Hematopoietic multipotent progenitor cell (in vitro differentiated cells): ENCODE results near the gene SUGT1. TPM values are rescaled to one million over a fixed set of nuclear protein-coding genes. Genes with fewer than 3 reads are reported as not detected.
A peak's percentile ranks its signal among the peaks of the same experiment; 100 is the strongest.
"Not testable (repeated sequence)": the region's sequence is repeated elsewhere in the genome, so short reads cannot be mapped to it uniquely, and the experiment has no call there.

ENCODE experiments used
- DNase-seq, 3 donors: peaks; one replicate each; pipeline ENCODE4 v3.0.0-alpha.2; 2011 to 2015; ENCODE audit warnings: low read depth in 2 of 3, low spot score in 2 of 3
- total RNA-seq: library from RNA; depleted of rRNA; stranded (reverse); fragments of >200 nt; gene quantifications from one replicate; pipeline ENCODE4 v1.2.3, GENCODE V29; 2012

Gene SUGT1
- 12.9 TPM for total RNA-seq

GRCh38 chr13:52652196-52652979 is at the start of gene SUGT1:
TSS of gene SUGT1 (plus strand) at chr13:52652836. CDS start at chr13:52652921, 85 bp downstream.
- DNase-seq = peak; percentile 88 to 99 (median 98)

DNA sequence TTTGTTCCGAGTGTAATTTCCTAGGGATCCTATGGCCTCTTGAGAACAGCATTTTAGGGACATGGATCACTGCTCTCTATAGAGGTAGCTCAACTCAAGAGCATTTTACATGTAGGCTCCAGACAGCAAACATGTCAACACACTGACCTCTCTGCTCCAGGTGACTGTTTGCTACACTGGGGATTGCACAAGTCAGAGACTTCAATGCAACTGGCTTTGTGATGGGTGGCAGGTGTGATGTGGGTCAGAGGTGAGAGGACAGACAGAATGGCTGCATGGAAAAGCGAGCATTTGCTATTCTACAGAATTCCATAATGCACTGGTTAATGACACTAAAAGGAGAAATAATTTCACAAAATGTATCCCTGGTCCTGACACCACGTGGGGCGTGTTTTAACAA is 49.3 kb upstream of the SUGT1 start:
- DNase-seq = not testable (repeated sequence)

DNA sequence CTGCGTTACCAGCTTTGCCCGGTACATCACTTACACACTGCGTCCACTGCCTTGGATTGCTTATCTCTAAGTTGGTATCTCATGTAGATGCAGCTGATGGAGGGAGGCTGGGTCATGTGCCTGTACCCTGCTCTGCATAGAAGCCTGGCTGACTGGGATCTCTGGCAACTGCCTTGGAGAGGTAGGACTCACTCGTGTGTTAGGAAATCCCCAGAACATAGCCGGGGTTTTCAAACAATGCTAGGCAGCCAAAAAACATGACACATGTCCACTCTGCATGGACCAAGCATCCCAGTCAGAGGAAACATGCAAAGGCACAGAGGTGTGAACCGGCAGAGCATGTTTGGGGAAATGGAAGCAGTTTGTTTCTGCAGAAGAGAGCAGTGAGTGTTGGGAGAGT is 46.5 kb upstream of the SUGT1 start:
- DNase-seq = not testable (repeated sequence)

DNA sequence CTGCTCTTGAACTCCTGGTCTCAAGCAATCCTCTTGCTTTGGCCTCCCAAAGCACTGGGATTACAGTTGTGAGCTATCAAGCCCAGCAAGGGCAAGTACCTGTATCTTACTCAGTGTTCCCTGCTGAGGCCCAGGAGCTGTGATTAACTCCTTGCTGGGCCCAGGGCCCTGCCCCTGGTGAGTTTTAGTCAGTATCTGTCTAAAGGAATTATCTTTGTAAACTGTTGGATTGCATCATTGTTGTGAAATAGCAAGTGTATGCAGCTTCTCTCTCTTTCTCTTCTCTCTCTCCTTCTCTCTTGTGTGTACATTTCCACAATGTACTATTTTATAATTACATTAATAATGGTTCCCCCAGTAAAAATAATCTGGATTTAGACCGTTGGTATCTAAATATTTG is 45.8 kb upstream of the SUGT1 start:
- DNase-seq = not testable (repeated sequence)

DNA sequence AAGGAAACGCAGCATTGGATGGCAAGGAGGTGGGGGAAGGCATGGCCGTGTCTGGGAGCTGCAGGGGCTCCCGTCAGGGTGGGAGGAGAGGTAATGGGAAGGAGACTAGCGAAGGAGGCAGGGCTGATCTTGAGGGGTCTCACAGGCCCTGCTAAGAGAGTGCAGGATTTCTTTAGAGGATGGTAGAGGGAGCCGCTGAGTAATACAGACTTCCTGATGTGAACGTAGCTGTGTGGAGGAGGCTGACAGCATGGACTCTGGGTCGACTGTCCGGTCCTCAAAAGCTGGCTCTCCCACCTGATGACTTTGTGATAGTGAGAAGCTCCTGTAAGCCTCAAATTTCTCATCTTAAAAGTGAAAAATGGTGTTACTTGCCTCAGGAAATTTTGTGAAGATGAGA is 44.5 kb upstream of the SUGT1 start:
- DNase-seq = not testable (repeated sequence)

GRCh38 chr13:52609013-52609606 is 43.5 kb upstream of the SUGT1 start:
- DNase-seq = peak in 2 of 3 donors; percentile 41 to 81

DNA sequence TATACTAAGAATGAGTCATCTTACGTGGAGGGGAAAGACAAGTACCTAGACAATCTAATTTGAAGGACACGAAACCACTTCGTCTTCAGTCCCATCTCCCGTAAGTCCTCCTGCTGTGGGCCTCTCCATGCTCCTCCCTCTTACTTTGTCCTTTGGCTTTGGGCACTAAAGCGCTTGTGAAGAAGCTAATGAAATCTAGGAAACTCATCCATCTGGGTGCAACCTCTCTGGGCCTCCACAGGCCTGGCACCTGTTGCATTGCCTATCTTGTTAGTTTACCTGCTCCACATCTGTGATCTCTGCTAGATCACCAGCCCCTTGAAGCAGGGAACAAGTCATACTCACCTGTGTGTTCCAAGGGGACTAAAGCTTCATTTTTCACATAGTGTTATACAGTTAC is 42.5 kb upstream of the SUGT1 start:
- not testable (repeated sequence) for DNase-seq

- no peak for DNase-seq
Observed at GRCh38 chr13:52615134-52615801, 37.4 kb upstream of the SUGT1 start.

- DNase-seq = peak in 1 of 3 donors; percentile 31
Observed at GRCh38 chr13:52615812-52616211, 36.8 kb upstream of the SUGT1 start.

DNA sequence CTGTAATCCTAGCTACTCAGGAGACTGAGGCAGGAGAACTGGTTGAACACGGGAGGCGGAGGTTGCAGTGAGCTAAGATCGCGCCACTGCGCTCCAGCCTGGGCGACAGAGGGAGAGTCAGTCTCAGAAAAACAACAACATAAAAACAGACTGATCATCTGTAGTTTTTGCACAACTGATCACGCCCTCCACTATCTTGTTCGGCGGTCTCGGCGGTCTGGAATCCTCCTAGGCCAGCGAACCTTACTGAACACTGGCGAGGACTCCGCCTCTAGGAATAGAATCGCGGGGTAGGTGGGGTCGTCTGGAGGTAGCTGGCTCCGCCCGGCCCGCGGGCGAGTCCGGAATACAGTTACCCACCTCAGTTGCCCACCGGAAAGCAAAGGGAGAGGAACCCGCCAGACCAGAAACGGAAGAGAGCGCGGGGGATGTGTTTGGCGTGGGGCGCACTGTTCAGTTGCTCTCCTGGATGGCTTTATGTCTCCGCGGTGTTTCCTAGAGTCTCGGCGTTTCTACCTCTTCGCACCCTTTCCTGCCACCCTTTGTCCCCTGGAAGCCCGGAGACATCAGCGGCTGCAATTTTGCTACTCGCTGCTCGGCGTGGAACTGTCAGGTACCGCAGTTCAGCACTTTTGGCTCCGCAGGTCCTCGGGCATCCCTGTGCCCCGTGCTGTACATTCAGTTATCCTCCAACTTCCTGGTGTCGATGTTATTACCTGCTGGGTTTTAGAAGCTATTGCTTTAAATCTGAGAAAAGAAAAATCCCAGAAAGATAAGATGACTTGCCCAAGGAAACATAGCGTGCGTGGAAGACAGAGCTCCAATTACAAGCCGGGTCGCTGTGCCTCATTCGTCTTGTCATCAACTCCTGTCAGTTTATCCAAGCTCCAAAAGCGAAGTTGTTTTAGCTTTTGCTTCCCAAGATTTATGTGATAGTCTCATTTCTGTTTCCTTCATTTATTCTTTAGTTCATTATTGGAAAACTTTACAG is 35.3 kb upstream of the SUGT1 start:
- DNase-seq = peak; percentile 50 to 92 (median 88)

DNA sequence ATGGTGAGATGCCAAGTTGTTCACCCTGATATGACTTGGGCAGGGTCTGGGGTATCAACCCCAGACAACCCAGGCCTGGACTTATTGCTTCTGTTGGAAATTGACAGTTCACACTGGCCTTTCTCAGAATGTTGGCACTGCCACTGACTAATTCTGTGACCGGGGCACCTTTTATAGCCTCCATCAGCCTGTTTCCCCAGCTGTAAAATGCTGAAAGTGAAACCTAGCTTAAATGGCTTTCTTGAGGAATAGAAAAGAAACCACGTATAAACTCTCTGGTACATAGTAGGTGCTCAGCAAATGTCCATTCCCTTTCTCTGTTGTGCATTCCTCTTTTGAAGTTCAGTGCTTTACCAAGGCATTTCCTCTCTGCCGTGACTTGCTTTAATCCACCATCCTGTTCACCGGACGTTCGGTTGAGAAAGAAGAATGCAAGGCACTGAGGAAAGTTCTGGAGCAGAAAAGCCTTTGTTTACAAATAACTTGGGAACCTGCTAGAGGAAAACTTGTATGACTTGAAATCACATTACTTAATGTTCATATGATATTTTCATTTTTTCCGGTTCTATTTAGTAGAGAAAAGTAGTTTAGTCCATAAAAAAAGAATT is 21.4 kb upstream of the SUGT1 start:
- peak in 1 of 3 donors; percentile 15 for DNase-seq

DNA sequence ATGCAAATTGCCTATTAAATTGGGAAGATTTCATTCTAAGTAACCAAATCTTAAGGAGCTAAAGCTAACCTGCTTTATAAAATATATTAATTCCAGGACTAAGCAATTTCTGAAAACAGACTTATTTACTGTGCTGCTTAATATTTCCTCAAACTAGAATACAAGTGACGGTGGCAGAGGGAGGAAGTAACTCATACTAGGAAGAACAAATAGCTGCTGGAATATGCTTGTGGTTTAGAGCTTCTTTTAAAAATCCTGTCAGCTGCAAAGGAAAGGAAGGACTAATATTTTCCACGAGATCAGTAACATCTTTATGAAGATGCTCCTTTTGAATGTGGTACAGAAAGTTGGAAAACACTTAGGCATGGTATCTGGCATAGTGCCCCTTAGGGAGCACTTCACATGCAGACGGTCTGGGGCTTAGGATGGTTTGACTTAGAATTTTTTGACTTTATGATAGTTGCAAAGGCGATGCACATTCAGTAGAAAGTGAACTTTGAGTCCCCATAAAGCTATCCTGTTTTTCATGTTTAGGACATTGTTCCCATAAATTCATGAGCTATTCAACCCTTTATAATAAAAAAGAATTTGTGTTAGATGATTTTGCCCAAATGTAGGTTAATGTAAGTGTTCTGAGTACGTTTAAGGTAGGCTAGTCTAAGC is 13.8 kb upstream of the SUGT1 start:
- DNase-seq = no peak

DNA sequence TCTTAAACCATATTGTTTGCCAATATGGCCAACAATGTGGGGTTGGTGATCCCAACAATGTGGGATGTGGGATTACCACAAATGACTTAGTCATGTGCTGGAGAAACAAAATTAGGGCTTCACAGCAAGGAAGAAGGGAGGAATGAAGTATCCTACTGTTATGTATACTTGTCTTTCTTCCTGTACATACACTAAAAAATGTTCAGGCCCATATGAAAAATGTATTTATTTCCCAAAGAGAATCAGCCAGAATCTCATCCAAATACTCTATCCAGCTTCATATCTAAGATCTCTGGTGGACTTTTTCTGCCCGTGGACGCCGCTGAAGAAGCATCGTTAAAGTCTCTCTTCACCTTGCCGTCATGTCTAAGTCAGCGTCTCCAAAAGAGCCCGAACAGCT is 10.5 kb upstream of the SUGT1 start, which contains the start of gene HNRNPA1L2:
Gene HNRNPA1L2, plus strand, starts transcription at position 301 of the 400 bp plus-strand sequence. Its CDS starts 62 bp downstream, at position 363.
- DNase-seq = no peak

- no peak for DNase-seq
Observed at GRCh38 chr13:52644108-52644507, 8.5 kb upstream of the SUGT1 start.

DNA sequence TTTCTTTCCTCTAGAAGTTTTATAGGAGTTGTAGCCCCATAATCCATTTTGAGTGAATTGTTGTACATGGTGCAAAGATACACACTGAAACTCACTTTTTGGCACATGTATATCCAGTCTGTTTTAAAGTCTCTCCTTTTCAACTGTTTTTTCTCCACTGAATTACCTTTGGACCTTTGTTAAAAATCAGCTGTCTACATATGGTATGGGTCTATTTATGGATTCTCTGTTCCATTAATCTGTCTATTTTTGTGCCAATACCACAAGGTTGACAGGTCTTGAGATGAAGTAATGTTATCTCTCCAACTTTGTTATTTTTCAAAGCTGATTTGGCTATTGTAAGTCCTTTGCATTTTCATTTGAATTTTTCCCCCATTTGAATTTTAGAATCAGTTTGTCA is 5.7 kb upstream of the SUGT1 start:
- no peak for DNase-seq

DNA sequence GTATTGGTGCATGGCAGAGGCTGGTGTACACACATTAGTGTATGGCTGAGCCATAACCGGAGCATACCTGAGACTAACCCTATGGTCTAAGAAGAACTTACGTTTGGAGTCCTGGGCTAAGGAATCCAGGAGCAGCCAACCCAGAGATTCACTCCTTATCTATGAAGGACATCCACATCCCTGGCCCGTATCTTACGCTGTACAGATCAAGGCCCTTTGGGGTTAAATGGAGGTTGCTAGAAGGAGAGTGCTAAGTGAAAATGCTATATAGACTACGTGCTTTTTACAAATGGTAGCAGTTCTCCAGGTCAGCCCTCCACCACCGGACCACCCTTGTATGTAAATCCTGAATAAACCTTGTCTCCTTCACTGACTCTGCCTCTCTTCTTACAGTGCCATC is 1.9 kb upstream of the SUGT1 start:
- no peak for DNase-seq

- DNase-seq = no peak
Observed at GRCh38 chr13:52651897-52652195, 790 bp upstream of the SUGT1 start.

- DNase-seq = no peak
Observed at GRCh38 chr13:52652980-52653303, 306 bp downstream of the SUGT1 start.

GRCh38 chr13:52659340-52659739 is 6.7 kb downstream of the SUGT1 start:
- no peak for DNase-seq

GRCh38 chr13:52664272-52664671 is 11.6 kb downstream of the SUGT1 start:
- no peak for DNase-seq
